K562 (cell line): ENCODE measurements around the gene C1orf21.

Experiments used
- CCAR2 ChIP-seq: fragments of 200-400 bp; formaldehyde crosslinking; IDR thresholded peaks from 2 replicates; pipeline ENCODE4 v1.6.1; 2017; ENCODE audit warnings: mild to moderate bottlenecking, low read depth, low read length
- NR1H2 ChIP-seq: sonication (generic); formaldehyde crosslinking; IDR thresholded peaks from 2 replicates; pipeline ENCODE4 v1.4.0; 2020; ENCODE audit warnings: mild to moderate bottlenecking, missing genetic modification reagents

DNA sequence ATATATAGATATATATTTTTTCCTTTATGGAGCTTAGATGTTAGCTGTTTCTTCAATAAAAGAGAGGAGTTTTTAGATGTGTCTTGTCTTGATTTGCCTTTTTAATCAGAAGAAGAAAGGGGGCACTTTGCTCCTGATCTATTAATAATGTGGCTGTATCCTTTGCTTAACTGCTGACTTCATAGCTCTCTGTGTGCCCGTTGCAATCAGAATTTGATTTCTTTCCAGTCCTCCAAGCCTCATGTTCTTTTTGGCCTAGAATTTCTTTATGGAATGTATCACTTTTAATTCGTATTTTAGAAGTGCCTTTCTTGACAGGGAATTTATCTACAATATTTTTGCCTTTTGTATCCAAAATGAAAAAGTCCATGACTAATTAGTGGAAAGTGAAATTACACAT, 85.3 kb downstream of the C1orf21 start:
- TF ChIP-seq CCAR2 (no peak), NR1H2 (CRISPR knock-in tag) (no peak)
